Osteoblast (primary cell): ENCODE data around the gene TRIO. TPM values are rescaled to one million over a fixed set of nuclear protein-coding genes. Genes with fewer than 3 reads are reported as not detected.

Experiments used
- DNase-seq: peaks from one replicate; pipeline ENCODE4 v3.0.0; 2011; ENCODE audit warnings: low spot score, mixed read lengths; ENCODE audit not compliant: insufficient read length; ENCODE audit errors: missing footprints
- H2AFZ ChIP-seq: 2 replicates; pipeline ENCODE4 v1.6.0; 2011; ENCODE audit warnings: mild to moderate bottlenecking, low read length
- H3K27ac ChIP-seq: 2 replicates; pipeline ENCODE4 v1.5.1; 2011; ENCODE audit warnings: mild to moderate bottlenecking, low read depth, low read length, moderate library complexity
- H3K27me3 ChIP-seq: 2 replicates; pipeline ENCODE4 v1.6.0; 2012; ENCODE audit warnings: mild to moderate bottlenecking, control low read depth, inconsistent platforms, low read length, moderate library complexity; ENCODE audit not compliant: insufficient read depth
- H3K36me3 ChIP-seq: 2 replicates; pipeline ENCODE4 v1.5.1; 2011; ENCODE audit warnings: mild to moderate bottlenecking, low read length, control low read depth, moderate library complexity; ENCODE audit not compliant: insufficient read depth
- H3K4me1 ChIP-seq: 2 replicates; pipeline ENCODE4 v1.5.1; 2011; ENCODE audit warnings: mild to moderate bottlenecking, low read length, control low read depth, moderate library complexity; ENCODE audit not compliant: insufficient read depth
- H3K4me2 ChIP-seq: 2 replicates; pipeline ENCODE4 v1.6.0; 2011; ENCODE audit warnings: mild to moderate bottlenecking, low read length; ENCODE audit not compliant: insufficient read depth
- H3K4me3 ChIP-seq: fragments of 200-600 bp; sonication (generic); 3 replicates; pipeline ENCODE4 v1.5.1; 2012; ENCODE audit warnings: mild to moderate bottlenecking, low read length, inconsistent platforms; ENCODE audit not compliant: insufficient read depth
- H3K79me2 ChIP-seq: 2 replicates; pipeline ENCODE4 v1.6.0; 2012; ENCODE audit warnings: mild to moderate bottlenecking, low read length, control low read depth, inconsistent platforms; ENCODE audit not compliant: insufficient read depth
- H3K9me3 ChIP-seq: 2 replicates; pipeline ENCODE4 v1.5.1; 2011; ENCODE audit warnings: low read depth, low read length, control low read depth
- H4K20me1 ChIP-seq: 2 replicates; pipeline ENCODE4 v1.6.0; 2012; ENCODE audit warnings: mild to moderate bottlenecking, low read length, control low read depth; ENCODE audit not compliant: insufficient read depth
- total RNA-seq: library from RNA; depleted of rRNA; stranded (reverse); fragments of >200 nt; gene quantifications from 2 replicates; pipeline ENCODE4 v1.2.3, GENCODE V29; 2012
- TF ChIP-seq, protein P1 (sequence below): IDR thresholded peaks from 2 replicates; pipeline ENCODE4 v1.5.1; 2011; ENCODE audit warnings: mild to moderate bottlenecking, low read depth, low read length, moderate library complexity; ENCODE audit errors: extremely low read depth

Gene TRIO
- total RNA-seq, 1 donor, result 274 TPM

DNA sequence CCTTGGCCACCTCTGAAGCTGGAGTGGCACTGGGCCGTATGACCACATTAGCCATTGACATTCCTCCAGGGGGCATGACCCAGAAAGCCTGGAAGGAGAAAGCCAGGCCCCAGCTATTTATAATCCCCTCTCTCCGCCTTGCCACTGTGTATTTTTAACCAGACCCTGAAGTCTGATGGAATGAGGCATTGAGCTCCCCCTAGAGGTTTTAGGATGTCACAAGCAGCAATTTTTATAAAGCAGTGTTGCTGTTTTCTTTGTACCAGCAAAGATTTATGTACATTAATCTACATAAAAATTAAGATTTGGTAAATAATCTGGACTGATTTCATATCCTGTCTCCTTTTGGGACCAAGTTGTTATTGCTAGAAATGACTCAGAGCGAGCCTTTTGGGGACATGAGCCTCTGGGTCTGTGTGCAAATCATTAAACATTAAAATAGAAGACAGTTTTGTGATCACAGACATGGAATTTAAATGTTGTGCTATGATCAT, 127.1 kb downstream of the TRIO start:
- peaks cover 9% of the 10 kb centered on the region for H4K20me1 ChIP-seq
- H3K27me3 ChIP-seq, result no peaks in the 10 kb centered on the region
- DNase-seq, result peak; percentile 79
- TF ChIP-seq, protein P1, sequence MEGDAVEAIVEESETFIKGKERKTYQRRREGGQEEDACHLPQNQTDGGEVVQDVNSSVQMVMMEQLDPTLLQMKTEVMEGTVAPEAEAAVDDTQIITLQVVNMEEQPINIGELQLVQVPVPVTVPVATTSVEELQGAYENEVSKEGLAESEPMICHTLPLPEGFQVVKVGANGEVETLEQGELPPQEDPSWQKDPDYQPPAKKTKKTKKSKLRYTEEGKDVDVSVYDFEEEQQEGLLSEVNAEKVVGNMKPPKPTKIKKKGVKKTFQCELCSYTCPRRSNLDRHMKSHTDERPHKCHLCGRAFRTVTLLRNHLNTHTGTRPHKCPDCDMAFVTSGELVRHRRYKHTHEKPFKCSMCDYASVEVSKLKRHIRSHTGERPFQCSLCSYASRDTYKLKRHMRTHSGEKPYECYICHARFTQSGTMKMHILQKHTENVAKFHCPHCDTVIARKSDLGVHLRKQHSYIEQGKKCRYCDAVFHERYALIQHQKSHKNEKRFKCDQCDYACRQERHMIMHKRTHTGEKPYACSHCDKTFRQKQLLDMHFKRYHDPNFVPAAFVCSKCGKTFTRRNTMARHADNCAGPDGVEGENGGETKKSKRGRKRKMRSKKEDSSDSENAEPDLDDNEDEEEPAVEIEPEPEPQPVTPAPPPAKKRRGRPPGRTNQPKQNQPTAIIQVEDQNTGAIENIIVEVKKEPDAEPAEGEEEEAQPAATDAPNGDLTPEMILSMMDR, result peak; percentile 88
- peak overlapping the region; percentile 93 for H3K27ac ChIP-seq
- peak overlapping the region; percentile 18 for H3K4me3 ChIP-seq
- peaks cover 59% of the 10 kb centered on the region for H3K4me1 ChIP-seq
- peaks cover 95% of the 10 kb centered on the region for H3K79me2 ChIP-seq
- H3K36me3 ChIP-seq, result peaks cover 37% of the 10 kb centered on the region
- H2AFZ ChIP-seq, result no peak overlapping the region
- no peaks in the 10 kb centered on the region for H3K9me3 ChIP-seq
- peak overlapping the region; percentile 63 for H3K4me2 ChIP-seq

DNA sequence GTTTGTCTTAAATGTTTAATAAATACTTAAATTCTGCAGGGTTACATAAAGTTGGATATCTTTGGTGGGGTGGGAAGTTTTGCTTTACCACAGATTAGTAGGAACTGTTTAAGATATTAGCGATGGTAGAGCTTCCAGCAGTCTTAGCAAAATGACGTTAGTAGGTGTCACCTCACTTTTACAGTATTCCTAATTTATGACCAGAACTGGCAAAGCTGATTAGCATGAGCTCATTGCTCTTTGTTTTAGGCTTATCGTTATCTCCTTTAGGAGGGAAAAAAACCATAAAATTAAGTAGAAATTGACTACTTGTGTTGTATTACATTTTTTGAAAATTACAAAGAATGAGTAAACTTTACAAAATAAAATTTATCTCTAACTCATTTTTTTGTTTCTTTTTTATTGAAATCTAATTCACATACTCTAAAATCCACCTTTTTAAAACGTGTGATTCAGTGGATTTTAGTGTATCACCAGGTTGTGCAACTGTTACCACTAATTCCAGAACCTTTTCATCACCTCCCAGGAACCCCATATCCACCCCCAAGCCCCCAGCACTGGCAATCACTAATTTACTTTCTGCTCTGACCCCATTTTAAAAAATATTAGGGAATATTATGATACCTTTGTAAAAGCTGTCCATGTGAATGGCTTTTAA, 129.5 kb downstream of the TRIO start:
- peaks cover 14% of the 10 kb centered on the region for H4K20me1 ChIP-seq
- H3K27me3 ChIP-seq, result no peaks in the 10 kb centered on the region
- H3K27ac ChIP-seq, result no peak overlapping the region
- no peaks in the 10 kb centered on the region for H3K9me3 ChIP-seq
- H3K4me2 ChIP-seq, result no peak overlapping the region
- no peak overlapping the region for H2AFZ ChIP-seq
- H3K4me3 ChIP-seq, result no peak overlapping the region
- no peak for DNase-seq
- H3K4me1 ChIP-seq, result peaks cover 34% of the 10 kb centered on the region
- H3K36me3 ChIP-seq, result peaks cover 42% of the 10 kb centered on the region
- peaks cover 97% of the 10 kb centered on the region for H3K79me2 ChIP-seq
- TF ChIP-seq, protein P1, result no peak

DNA sequence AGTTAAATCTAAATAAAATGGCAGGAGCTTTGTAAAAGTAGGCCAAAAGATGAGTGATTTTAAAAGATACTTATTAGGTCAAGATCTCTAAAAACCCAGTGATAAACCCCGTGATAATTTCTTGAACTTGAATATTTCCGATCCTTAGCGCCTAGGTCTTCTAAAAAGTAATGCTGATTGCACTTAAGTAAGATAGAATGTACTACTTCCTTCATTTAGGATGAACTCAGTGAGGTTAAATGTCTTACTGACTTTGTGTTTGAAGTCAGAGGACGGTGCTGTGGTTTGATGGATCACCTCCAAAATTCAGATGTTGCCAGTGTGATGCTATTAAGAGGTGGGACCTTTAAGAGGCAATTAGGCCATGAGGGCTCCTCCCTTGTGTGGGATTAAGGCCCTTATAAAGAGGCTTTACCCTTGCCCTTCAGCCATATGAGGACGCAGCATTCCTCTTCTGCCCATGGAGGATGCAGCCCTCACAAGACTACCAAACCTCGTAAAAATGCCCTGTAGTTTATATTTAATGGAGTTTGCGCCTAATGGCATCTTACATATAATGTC, 130.1 kb downstream of the TRIO start:
- H3K4me1 ChIP-seq, result peaks cover 28% of the 10 kb centered on the region
- H3K79me2 ChIP-seq, result peaks cover 97% of the 10 kb centered on the region
- H2AFZ ChIP-seq, result no peak overlapping the region
- peaks cover 14% of the 10 kb centered on the region for H4K20me1 ChIP-seq
- H3K9me3 ChIP-seq, result no peaks in the 10 kb centered on the region
- no peaks in the 10 kb centered on the region for H3K27me3 ChIP-seq
- H3K27ac ChIP-seq, result no peak overlapping the region
- no peak overlapping the region for H3K4me3 ChIP-seq
- TF ChIP-seq, protein P1, result no peak
- H3K4me2 ChIP-seq, result no peak overlapping the region
- DNase-seq, result no peak
- H3K36me3 ChIP-seq, result peaks cover 42% of the 10 kb centered on the region

DNA sequence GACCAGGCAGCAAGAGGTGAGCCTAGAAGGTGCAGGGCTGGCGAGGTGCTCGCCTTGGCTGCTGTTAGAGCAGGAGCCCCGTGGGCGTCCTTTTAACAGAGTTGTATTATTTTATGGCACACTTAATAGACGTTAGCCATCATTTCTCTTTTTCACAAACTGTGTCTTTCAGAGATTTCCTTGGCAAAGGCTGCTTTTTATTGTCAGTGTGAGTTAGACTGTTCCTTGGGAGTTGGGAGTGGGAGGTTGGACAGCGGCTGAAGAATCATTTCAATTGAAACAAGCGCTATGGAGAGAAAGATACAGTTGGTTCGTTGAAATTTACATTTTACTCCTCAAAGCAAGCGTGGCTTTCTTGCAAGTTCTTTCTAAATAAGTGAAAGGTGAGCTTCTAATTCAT, 133.2 kb downstream of the TRIO start:
- H3K79me2 ChIP-seq, result peaks cover 97% of the 10 kb centered on the region
- H3K27ac ChIP-seq, result no peak overlapping the region
- peaks cover 12% of the 10 kb centered on the region for H4K20me1 ChIP-seq
- TF ChIP-seq, protein P1, result no peak
- H3K36me3 ChIP-seq, result peaks cover 54% of the 10 kb centered on the region
- no peaks in the 10 kb centered on the region for H3K4me1 ChIP-seq
- DNase-seq, result no peak
- H3K9me3 ChIP-seq, result no peaks in the 10 kb centered on the region
- H3K27me3 ChIP-seq, result no peaks in the 10 kb centered on the region
- no peak overlapping the region for H3K4me3 ChIP-seq
- no peak overlapping the region for H3K4me2 ChIP-seq
- no peak overlapping the region for H2AFZ ChIP-seq
